Stimulated activated CD4-positive, alpha-beta T cell treated with anti-CD3 and anti-CD28 coated beads, Interleukin-4, amount 100 ng/mL, for 1 hour (primary cell): ENCODE results near the gene FLRT1.
A peak's percentile ranks its signal among the peaks of the same experiment; 100 is the strongest.

ENCODE experiments used
- DNase-seq: peaks from one replicate; pipeline ENCODE4 v3.0.0-alpha.2; 2020

Gene FLRT1

DNA sequence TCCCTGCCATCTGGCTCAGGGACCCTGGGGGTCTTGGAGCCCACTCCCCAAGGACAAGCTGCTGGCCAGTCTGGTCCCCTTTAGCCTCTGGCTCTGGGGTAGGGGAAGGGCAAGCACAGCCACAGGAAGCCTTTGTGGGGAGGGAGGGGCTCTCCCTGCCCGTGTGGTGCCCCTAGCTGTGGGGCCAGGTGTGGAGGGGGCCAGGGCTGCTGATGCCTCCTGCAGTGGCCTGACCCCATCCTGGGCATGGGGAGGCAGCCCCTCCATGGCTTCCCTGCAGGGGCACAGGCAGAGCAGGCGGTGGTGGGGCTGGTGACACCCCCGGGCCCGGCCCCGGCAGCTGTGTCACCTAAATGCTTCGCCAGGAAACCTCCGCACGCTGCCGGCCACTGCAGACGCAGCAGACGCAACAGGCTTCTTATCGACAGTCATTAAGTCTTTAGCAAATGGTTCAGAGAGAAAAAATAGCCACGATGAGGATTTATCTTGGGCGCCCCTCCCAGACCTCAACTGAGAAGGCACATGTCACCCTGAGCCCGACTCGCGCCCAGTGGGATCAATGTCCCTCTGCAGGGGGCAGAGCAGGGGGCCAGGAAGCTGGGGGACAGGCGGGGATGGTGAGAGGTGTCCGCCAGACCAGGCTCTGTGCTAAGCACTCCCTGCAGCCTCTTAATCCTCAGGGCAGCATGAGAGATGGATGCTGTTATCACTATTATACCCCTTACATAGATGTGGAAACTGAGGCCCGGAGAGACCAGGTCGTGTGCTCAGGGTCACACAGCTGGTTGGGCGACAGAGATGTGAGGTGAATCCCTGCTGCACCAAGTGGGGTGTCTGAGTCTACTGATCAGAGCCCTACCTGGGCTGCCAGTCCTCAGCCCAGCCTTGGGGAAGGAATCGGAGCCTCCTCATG is 33.9 kb downstream of the FLRT1 start:
- DNase-seq, result no peak

DNA sequence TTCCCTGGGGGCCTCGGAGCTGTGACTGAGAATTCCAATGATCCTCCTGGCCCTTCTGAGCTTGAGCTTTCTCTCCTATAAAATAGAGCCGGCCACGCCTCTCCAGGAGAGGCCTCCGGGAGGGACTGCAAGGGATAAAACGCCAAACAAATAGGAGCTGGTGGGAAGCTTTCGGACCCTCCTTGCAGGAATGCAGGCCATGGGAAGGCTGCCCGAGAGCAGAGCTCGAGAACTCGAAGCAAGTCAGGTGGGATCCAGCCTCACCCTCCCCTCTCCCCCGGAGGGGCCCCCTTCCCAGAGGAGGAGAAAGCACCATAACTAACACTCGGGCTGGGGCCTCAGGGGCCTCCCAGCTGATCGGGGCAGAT is 34.6 kb downstream of the FLRT1 start:
- DNase-seq, result no peak

DNA sequence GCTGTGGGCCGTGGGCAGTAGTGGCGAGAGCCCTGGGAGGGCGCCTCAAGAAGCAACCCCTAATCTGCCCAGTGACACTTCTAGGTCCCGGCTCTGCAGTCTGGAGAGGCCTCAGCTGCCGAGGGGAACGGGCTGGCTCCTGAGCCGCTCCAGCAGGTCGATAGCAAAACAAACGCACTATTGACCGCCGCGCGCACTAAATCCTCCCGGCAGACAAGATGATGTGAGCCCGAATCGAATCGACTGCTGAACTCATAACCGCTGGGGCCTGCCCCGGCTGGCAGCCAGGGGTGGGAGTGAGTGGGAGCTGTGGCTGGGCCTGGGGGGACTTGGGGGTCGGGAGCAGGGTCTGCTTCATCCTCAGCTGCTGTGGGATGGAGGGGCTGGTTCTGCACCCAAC is 36.1 kb downstream of the FLRT1 start:
- no peak for DNase-seq

DNA sequence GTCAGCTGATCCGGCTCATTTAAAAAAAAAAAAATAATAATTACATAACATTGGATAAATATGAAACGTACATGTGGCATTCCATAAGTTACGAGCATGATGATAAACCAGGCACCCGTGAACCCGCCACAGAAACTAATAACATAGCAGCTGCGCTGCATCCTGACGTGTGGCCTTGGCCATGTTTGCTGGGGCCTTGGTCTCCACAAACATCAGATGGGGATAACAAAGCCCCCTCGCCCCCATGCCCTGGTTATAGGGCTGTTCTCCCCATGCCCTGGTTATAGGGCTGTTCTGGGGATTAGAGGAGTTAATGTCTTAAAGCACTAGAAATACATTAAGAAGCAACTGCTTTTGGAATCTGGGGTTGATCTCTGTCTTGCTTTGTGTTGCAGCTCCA is 36.7 kb downstream of the FLRT1 start:
- no peak for DNase-seq

DNA sequence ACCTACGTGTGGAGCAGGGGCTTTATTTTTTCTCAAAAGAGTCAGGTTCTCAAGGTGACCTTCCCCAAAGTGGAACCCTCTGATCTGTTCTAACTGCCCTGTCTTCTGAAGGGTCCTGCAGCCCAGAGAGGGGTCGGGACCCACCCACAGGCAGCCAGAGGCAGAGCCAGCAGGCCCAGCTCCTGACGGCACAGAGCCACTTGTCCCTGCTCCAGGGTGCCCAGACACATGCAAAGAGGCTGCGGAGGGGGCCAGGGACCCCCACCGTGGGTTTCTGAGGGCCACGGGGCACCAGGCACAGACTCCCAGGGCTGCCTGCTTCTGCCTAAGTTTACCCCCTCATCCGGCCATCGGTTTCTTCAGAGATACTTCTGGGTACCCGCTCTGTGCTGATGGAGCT is 37.1 kb downstream of the FLRT1 start:
- no peak for DNase-seq

DNA sequence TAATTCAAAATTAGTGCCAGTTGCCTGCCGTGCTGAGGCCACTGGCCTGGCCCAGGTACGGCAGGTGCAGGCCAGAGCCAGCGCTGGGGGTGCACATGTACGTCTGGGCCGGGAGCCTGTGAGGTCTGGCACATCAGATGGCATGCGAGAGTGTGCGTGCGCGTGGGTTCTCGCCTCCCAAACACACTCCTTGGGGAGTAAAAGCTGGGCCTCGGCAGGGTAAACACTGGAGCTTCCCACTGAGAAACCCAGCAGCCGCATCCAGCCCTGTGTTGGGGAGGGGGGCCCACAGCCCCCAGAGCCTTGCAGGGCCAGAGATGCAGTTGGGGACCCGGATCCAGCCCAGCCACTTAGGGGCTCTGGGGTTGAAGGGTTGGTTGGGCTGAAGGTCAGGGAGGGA is 37.8 kb downstream of the FLRT1 start:
- DNase-seq, result no peak

DNA sequence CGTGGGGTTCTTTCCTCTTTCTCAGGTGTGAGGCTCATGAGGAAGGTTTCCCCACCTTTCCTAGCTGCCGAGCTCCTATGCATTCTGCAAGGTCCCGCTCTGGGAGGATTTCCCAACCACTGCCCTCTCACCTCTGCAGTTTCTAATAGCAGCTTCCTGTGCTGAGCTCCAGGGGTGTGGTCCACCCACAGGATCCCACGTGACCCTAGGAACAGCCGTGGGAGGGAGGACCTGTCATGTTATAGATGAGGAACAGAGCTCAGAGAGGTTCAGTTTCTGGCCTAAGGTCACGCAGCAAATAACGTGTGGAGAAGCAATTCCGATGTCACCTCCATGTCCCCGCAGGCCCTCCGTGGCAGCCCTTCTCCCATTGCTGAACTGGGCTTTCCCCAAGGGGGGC is 38.5 kb downstream of the FLRT1 start:
- DNase-seq, result peak; percentile 18

DNA sequence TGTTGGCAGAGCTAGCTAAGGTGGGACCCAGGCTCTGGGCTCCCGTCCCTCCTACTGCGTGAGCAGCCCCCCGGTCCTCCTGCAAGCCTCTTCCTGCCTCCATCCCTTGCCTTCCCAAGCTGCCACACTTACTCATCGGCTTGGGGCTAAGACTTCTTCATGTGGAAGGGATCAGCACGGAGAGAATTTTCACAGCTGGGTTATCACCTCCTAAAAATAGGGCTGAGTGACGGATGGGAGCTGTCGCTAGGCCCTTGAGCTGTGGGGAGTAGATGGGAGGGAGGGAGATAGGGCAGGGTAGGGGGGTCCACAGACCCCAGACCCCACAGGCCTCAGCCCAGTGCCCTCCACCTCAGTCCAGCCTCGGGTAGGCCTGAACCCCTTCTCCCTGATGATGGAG is 41.0 kb downstream of the FLRT1 start:
- DNase-seq, result no peak

DNA sequence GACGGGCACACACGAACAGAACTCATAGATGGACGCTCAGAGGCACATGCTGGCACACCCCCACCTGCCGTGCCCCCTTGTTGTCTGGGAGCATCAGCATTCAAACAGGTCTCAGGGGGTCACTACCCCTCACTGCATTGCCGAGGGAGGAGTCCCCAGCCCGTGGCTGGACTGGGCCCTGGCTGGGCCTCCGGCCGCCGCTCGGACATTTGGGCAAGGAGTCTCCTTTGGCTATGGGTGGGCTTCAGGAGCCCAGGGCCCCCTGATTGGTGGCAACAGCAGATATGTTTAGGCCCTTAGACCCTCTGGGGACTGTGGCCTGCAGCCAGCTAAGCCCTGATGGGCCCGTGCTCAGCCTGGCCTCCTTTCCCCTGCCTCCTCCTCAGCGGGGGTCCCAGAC is 41.9 kb downstream of the FLRT1 start:
- no peak for DNase-seq

DNA sequence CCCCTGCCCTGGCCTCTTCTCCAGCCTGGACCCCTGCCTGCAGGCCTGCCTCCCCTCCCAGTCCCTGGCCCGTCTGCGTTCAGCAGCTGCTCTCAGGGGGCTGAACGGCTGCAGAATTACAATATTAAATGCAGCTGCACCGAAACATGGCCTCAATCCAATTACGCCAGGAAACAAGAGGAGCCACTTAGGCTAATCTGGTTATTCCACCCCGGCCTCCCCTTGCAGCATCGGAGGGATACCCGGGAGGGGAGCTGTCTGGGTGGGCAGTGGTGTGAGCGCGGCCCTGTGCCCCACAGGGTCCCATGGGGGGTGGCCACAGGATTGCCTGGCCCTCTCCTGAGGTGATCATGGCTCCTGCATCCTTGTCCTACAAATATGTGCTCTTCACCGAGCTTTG is 42.6 kb downstream of the FLRT1 start:
- no peak for DNase-seq

DNA sequence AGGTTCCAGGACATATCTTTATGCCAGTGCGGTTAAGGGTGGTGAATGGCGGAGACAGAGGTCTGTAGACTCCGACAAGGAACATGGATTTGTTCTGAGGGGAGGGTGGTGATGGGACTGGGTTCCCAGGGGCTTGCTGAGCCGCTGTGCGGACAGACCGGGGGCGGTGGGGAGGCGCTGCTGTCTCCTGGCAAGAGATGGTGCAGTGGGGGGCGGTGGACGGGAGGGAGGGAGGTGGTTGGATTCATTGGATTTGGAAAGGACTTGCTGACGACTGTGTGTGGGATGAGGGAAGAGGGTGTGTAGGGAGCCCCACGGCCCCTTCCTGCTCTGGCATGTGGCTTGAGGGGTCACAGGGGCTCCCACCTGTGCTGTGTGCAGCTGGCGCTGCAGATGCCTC is 43.2 kb downstream of the FLRT1 start:
- no peak for DNase-seq

DNA sequence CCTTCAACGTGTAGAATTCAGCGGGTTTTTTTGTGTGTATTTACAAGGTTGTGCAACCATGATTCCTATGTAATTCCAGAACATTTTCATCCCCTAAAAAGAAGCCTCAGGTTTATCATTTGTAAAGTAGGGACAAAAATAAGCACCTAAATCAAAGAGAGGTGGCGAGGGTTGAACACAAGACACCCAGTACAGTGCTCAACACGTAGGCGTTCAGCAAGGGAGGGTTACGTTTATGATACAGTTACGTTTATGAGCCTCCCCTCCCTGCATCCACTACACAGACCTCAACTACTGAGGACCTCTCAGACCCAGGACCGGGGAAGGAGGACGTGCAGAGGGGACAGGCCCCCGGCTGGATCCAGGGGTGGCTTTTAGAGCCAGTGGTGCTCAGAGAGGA is 44.7 kb downstream of the FLRT1 start:
- DNase-seq, result no peak

DNA sequence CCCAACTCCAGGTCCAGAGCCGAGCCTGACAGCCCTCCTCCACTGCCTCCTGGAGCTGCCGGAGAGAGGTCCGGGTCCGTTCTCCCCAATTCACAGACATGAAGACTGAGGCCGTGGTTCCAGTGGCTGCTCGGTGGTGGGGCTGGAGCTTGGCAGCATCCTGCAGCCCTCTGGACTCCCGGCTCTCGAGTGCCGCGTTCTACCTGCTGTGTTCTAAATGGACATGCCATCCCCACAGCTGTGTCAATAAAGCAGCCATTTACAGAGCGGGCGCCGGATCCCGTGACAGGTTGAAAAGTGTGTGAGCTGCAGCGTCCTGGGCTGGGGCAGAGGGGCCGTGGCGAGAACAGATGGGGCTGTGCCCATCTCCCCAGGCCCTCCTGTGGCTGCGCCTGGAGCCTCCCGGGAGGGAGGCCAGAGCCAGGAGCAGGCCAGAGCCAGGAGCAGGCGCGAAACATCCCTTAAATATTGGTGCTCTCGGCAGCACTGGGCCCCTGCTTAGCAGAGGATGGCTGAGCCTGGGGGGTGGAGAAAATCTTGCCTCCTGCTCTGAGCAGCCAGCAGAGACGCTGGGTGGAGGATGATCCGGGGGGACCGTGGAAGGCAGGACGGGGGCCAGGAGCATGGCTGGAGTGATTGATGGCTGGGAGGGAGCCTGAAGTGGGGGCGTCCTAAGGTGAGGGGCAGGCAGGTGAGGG is 46.2 kb downstream of the FLRT1 start:
- no peak for DNase-seq

DNA sequence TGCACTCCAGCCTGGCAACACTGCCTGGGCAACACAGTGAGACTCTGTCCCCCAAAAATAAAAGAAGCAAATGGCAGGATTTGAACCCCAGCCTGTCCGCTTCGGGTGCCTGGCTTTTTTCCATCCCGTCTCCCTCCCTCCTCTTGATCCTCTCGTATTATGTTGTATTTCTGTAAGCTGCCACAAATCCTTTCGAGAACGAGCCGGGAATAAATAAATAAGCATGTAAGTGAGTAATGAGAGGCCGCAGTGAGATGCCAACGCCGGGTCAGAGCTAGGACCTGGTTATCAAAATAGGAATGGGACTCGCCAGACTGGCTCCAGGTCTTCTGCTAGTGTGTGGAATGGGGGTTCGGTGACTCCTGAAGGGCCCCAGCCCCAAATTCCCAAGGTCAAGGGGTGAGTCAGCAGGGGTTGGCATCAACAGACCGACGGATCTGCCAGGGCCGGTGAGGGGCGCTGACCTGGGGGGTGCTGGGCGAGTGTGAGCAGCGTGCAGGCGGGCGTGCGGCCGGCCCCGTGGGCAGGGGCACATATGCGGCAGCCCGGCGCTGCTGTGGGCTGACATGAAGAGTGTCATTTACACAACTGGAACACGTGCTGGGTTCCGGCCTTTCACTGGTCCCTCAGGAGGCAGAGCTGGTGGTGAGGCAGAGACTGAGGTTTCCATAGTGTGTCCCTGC is 47.8 kb downstream of the FLRT1 start:
- no peak for DNase-seq

DNA sequence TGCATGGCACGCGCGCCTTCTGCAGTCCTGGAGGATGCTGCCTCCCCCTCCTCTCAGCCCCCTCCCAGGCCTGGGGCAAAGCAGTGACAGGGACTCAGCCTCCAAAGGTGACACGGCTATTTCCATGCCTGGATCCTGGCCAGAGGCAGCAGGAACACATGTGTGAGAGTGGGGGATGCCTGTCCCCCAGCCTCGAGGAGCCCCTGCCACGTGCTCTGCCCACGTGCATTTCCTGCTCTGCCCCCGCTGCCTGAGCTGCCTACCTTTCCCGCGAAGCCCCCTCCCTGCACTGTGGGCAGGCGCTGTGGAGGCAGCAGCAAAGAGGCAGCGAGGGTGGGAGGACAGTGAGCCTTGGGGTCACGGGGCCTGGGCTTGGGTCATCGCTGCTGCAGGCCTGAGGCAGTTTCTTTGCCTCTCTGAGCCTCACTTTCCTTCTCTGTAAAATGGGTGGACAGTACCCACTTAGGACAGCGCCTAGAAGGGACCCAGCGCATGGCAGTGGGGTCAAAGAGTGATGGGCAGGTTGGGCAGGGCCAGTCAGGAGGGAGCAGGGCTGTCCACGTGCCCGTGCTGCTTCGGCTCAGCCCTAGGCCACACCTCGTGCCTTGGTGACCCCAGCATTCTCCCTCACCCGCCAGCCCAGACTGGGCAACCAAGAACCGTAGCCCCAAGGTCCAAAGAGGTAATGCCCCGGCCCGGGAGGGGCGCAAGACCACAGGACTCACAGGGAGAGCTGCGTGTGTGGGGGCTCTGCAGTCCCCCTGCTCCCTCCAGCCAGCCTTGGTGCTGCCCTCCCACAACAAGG is 48.6 kb downstream of the FLRT1 start:
- DNase-seq, result no peak

DNA sequence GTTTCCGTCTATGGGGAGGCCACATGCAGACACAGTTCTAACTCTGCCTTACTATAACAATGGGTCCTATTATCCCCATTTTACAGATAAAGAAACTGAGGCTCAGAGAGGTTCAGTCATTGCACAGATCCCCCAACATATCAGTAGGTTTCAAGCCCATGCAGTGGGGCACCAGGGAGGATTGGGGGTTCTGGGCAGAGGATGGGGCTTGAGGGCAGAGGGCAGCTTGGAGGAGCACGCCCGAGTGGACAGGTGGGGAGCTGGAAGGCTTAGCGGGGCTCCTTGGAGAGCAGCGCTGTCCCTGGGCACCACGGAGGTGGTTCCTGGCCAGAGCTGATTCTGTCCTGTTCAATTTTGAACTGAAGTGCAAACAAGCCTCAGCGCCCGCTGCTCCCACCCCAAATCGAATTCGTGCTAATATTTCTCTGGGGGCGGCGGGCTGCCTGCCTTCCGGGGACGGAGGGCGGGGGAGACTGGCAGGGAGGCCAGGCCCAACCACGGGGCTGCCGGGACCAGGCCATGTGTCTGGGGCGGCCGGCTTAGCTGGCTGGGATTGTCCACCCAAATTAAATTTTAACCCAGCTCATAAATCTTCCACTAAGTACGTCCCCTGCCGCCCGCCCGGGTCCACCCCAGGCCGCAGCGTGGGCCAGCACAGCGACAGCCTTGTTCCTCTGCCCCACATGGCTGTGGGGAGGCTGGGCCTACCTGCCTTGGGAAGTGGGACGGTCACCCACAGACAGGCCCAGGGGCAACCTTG is 49.4 kb downstream of the FLRT1 start:
- no peak for DNase-seq
